HG02970 (cell line): ENCODE results near the gene PIK3C3.
A peak's percentile ranks its signal among the peaks of the same experiment; 100 is the strongest.

Experiments used
- ATAC-seq: cut with Tn5 transposase; IDR thresholded peaks from one replicate; pipeline ENCODE4 v1.9.1; 2021; ENCODE audit warnings: mild to moderate bottlenecking, moderate library complexity, moderate number of reproducible peaks; ENCODE audit not compliant: unreplicated experiment, low FRiP score

Gene PIK3C3

DNA sequence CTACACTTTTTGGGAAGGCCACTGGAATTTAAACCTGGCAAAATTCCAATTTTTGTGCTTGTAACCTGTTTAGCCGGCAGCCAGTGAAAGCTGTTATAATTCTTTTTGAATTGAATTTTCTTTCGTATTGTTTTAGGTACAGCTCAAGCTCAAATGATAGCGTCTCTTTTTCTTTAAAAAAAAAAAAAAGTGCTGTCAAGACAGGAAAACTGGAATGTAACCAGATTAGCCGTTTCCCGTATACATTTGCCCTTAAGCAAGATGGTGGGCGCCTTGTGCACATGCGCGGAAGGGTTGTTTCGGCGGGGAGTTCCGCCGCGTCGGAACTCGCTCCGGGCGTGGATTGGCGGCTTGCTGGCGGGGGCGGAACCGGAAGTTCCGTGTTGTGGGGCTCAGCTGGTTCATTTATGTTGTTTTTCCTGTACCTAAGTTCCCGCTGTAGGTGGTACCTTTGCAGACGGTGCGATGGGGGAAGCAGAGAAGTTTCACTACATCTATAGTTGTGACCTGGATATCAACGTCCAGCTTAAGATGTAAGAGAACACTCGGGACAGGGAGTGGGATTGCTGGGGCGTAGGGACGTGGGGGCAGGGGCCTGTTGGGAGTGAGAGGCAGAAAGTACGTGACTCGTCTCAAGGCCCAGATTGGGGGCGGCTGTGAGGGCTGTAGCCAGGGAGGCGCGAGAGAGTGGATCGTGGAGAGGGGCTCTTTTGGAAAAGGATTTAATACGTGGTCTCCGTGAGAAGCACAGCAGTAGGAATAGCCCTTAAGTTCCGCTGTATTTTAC, at the start of gene PIK3C3:
Gene PIK3C3, plus strand, starts transcription at position 408 of the 787 bp plus-strand sequence. Its CDS starts 58 bp downstream, at position 466.
- ATAC-seq, result peak; percentile 99

DNA sequence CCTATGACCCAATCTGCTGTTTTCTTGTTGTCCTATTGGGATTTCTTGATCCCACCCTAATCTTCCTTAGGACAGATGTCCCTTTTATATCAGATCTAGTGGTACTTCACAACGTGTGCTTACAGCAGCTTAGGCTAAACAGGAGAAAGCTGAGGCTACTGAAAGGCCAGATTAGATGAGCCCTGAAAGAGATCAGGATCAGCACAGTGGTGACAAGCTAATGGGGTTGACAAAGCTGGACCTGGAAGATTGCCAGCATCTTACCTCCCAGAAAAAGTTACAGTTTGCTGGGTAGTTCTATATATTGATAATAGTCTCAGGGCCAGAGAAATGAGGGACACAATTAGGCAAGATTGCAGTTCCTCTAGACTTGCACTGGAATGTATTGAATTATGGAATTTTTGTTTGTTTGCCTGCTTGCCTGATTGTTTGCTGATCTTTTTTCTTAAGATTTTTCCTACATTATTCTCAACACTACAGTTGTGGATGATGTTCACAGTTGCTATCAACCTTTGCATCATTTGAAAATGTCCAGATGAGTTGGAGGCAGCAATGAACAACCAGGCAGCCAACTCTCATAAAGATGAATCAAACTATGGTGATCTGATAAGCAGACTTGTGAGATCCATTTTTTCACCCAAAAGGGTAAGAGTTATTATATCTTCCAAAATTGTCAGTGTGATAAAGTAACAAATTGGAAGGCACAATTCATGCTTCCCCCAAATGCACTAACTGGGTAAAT, 49.1 kb upstream of the PIK3C3 start:
- ATAC-seq, result no peak

DNA sequence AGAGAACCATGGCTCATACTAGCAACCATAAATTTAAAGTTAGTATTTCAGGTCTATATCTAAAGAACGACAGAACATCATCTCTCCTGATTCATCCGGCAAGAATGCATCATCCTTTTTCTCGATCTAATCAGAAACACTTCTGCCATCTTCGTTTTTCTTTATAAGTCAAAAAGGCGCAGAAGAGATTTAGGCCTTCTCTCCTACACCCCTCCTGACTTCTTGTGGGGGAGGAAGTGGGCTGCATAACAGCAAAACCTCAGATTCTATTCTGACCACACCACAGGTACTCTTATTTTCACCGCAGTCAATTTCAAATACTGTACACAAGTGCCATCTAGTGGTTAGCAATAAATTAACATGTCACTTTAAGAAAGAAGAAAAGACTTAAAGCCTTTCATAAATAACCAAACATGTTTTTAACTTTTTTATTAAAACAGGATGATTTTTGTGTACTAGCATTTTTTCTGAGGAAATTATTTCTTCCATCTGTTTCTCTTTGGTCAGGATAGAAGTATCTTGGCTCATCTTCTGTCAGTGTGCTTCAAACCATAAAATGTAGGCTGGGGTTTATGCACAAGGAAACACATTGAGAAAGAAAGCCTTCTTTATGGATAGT, 48.4 kb upstream of the PIK3C3 start:
- peak; percentile 80 for ATAC-seq

DNA sequence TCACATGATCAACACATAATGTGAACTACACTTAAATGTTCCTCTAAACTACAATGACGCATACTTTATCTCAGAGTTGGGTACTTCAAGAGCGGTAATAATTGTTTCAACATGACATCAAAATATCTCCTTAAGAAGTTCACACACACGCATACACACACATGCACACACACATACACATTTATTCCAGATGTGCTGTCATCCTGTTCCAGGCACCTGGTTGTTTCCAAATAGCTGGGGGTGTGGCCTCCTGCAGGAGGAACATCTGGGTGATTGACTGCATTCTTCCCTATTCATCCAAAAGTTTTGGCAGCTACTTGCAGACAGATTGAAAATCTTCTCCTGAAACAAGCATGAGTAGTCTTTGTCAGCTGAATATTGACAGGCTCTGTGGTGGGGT, 37.9 kb upstream of the PIK3C3 start:
- ATAC-seq, result no peak

DNA sequence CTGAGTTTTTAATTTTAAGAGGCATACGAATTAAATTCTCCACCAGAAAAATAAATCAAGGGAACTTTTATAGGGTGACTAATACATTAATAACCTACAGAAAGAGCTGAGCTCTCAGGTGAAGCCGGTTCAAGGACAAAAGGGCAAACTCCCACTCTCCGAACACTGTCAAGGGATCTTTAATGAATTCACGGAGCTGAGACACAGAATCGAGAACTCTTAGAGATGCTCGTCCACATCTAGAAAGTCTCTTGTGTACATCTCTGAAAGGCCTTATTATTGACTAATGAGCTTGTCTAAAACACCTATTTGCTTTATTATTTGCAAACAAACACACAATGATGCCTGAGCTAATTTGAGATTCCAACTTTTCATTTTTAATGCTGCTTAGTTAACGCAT, 33.3 kb upstream of the PIK3C3 start:
- no peak for ATAC-seq

DNA sequence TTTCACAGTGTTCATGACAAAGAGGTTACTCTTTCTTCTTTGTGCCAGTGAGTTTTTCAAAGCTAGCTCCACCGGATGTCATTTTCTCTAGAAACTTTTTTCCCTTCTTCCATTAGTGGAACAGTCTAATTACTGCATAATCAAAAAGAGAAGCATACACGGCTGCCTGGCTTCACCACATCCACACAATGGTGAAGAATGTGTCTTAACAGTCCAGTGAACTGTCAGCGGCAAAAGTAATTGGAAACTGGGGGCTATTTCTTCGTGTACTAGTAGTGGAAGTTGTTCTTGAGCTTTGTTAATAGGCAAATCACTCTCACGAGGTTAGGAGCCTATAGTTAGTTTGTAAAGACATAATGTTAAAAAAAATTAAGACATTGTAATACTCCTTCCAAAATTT, 32.9 kb upstream of the PIK3C3 start:
- ATAC-seq, result no peak

DNA sequence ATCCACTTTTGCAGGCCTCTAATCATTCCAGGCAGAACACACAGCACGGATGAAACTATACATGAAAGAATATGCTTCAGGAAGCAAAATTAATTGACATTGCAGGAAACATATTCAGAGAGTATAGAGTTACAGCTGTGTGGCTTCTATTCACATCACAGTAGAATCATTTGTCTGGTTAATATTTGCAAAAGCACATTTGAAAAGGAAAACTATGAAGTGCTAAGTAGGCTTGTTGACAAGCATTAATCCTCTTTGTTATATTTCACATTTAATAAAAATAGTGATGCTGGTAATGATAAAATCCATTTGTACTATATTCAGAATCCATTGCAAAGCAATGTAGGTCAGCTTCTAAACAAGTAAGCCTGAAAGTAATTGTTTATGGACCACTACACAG, 32.2 kb upstream of the PIK3C3 start:
- no peak for ATAC-seq

DNA sequence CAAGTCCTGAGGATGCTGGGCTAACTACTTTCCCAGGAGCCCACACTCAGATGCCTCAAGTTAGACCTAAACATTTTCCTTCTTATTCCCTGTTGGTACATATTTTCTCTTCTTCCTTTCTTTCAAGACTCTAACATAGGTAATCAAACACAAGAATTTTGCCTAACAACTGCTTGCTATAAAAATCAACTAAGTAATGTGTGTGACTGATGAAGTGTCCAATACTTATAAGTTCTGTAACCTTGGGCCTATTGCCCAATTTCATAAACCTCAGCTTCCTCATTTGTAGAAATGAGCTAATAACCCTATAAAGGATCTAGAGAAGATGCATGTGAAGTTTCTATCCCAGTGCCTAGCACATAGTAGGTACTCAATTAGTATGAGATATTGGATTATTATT, 31.6 kb upstream of the PIK3C3 start:
- ATAC-seq, result no peak

DNA sequence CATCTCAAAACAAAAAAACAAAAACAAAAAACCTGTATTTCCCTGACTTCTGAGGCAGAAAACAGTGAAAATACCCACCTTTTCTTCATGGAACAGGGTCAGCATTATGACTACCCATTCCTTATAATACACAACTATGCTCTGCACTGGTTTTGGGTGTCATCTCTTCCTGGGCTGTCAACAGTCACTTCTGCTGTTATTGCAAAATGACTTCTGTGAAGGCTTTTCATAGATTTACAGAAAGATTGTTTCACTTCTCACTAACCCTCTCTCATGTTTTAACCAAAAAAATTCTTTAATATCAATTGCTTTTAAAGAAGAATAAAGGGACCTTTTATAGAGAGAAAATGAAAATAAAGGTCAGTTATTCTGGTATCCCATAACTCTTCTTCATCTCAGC, 26.5 kb upstream of the PIK3C3 start:
- ATAC-seq, result no peak

DNA sequence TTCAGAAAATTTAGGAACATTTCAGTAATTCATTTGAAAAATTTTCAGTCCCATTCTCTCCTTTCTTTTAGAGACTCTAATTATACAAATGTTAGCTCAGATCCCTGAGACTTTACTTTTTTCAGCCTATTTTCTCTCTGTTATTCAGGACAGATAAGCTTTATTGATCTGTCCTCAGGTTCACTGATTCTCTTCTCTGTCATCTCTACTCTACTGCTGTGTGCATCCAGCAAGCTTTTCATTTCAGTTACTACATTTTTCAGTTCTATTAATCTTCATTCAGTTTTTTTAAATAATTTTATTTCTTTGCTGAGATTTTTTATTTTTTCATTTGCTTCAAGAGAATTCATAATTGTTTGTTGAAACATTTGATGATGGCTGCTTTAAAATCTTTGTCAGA, 22.1 kb upstream of the PIK3C3 start:
- ATAC-seq, result no peak

DNA sequence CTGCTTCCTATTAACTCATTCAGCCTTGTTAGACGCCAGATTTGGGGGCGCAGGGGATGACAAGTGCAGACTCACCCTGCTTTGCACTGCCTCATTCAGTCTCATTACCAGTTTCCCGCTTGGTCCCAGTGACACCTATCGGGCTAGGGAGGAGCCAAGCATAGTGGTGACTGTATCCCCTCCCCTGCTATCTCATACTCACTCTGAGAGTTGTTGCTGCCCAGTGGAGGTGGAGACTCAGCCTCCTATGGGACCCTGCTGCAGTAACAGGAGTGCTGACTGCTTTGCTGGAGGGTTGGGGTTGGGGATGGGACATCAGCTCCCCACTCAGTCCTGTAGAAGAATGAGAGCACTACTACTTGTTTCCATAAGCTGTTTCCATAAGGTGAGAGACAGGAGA, 21.3 kb upstream of the PIK3C3 start:
- ATAC-seq, result no peak

DNA sequence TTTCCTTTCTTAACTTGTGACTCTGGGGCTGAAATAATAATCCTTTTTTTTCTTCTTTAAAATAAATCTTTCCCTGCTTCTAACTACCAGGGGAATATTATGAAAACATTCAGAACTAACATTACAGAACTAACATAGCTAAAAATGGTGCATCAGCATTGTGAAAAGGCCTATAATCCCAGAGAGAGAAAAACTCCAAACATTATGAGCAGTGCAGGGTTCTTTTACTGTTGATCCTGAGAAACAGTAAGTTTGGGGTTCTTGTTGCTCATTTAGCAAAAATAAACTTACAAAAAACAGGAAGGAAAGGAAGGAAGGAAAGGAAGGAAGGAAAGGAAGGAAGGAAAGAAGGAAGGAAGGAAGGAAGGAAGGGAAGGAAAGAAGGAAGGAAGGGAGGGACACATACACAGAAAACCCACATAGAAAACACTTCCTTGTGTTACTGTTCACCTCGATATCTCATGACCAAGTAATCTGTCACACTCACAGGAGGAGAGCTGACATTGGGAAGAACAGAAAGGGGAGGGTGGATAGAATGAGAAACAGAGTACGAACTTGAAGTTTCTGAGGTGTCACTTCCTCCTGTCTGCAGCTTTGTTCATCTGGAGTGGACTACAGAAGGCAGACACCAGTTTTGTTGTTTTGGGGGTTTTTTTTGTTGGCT, 18.4 kb upstream of the PIK3C3 start:
- no peak for ATAC-seq

DNA sequence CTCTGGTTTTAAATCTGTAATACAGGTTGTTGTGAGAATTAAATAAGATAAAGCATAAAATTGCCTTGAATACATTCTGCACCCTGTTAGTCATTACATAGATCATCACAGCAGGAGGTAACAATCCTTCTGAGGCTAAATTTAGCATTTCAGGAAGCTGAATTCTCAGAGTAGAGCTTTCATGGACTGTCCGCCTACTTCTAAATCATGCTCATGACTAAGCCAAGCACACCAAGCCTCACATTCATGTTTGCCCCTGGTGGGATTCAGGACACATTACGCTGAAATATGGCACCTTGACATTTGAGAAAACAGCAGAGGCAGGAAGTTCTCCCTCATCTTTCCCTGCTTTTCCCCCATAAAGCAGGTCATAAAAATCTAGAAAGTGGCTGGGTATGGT, 16.6 kb upstream of the PIK3C3 start:
- ATAC-seq, result no peak

DNA sequence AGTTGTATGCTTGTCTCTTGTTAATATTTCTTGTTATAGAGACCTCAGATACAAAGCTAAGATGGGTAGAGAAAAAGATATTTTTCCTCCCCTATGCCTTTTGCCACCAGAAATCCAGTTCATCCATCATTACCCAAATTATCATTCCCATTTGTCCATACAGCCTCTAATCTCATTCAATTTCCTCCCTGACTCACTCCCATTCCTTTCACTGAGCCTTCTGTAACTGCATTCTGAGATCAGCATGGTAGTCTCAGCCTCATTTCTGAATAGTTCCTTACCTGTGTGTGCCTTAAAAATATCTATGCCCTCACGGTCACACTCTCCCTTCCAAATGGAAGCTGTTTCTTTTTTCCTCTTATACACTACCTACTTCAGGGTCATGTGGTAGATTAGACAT, 15.7 kb upstream of the PIK3C3 start:
- ATAC-seq, result no peak

DNA sequence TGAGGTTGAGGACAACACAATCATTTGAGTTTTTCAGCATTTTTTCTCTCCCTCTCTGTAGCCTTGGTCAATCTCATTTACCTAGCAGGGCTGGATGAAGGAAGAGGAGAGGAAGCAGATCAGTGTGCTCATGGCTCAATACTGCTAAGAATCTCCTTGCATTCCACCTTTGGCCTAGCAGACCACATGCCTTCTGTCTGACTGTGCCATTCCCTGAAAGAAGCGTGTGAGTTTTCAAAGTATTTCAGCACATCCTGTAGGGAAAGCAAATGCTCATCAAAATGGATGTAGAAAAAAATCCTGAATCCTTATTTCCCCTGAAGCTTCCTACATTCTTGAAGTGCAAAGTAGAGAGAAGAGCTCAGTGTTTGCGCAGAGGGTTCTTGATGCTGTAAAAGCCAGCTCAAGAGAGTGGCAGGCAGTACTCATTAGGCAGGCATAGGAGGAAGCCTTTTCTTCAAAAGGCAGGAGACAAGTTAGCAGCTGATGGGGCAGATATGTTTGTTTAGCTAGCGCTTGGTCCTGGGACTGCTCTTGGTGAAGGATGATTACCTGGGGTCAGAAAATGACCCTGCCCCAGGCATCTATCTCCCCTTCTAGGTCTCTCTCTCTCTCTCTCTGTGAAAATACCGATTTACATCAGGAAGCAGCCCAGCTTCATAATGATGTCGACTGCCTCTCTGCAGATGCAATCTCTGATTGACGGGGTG, 14.4 kb upstream of the PIK3C3 start:
- no peak for ATAC-seq

DNA sequence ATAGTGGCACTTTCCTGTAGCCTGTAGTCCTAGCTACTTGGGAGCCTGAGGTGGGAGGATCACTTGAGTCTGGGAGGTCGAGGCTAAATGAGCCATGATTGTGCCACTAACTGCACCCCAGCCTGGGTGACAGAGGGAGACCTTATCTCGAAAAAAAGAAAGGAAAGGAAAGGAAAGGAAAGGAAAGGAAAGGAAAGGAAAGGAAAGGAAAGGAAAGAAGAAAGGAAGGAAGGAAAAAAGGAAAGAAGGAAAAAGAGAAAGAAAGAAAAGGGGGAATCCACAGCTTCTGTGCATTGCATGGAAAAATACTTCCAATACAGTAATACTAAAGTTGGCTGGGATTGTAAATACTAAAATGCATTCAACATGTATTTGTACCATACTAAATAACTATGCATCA, 12.8 kb upstream of the PIK3C3 start:
- ATAC-seq, result no peak

DNA sequence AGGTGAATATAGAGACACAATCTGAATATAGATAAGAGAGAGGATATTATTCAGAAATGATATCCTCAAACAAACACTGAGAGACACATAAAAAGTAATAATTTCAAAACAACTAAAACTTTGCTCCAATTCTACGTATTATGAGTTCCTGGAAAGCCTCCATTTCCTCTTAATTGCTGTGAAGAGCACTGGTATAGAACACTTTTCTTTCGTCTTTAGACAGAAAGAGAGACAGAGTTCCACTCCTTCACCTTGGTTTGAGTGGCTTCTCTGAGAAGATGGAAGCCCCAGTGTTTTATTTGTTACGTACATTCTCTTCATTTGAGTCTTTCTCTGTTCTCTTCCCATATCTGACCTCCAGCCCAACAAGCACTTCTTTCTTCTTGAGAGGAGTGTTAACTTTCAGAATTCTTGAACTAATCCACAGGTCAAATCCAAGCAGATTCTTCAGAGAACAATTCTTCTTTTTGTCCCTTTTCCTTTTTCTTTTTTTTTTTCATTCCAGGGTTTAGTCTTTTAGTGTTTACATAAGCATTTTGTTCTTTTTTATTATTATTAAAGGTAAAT, 6.4 kb upstream of the PIK3C3 start:
- ATAC-seq, result no peak

DNA sequence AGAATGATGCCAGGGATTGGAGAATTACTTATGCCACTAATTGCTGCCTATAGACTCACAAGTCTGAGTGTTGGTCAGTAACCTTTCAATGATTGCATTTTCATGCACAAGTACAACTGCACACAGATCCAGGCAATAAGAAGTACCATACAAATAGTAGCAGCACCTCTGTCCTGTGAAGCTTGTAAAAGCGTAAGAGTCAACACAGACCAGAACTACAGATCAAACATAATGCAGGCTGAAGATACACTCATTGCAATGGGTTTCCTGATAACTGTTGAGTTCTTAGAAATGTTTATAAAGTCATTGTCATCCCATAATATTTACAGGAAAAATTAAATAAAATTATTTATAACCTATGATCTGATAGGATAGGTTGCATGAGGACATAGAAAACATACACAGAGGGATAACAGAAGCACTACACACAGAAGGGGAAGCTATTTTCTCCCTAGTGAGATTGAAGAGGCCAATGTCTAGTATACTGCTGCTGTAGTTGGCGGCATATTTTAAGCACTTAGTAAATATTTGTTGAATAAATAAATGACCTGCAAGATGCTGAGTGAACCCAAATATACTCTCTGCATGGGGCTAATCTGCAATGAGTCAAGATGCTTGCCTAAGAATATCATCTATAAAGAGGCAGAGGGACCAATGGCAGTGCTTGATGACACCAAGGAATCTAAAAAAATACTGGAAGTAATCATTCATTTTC, 5.7 kb upstream of the PIK3C3 start:
- no peak for ATAC-seq

DNA sequence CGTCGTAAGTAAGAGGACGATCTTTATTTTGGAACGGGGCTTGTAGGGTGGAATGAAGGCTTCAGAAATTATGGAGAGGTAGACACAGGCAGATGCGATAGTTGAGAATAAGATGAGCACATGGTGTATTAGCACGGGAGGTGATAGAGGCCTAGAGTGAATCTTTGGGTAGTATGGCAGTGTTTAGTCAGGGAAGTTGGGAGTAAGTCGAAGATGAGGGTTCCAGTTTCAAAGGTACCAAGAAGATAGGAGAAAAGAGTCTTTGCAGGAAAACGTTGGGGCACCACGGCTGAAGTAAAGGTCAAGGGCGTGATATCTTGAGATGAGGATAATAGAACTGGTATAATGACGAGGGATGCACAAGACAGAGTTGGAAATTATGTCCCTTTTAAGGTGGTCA, 654 bp downstream of the PIK3C3 start:
- ATAC-seq, result no peak

DNA sequence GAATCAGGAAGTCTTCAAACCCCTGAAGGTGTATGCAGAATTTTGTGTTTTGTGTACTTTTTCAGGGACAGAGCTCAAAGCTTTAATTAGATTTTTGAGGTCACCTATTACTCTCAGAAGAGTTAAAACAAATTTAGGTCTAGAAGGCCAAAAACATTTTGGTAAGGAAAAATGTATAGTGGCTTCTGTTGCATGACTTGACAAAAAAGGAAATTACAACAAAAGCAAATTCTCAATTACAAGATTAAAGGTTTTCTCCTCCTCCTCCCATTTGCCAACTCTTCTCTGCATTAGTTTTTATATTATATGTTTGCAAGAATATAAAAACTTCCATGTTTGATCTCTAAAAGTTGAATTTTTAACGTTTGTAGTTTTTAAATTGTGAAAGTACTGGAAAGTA, 4.0 kb downstream of the PIK3C3 start:
- no peak for ATAC-seq
